Neural cell (in vitro differentiated cells): ENCODE measurements around the gene MVB12A.

ENCODE experiments used
- EZH2 ChIP-seq: fragments of 200-600, 300-800 bp; shearing (Covaris generic), sonication (generic); IDR thresholded peaks from 2 replicates; pipeline ENCODE4 v1.6.1; 2014; ENCODE audit warnings: antibody characterized with exemption, low read length, borderline replicate concordance, mild to moderate bottlenecking; ENCODE audit not compliant: insufficient read depth, poor library complexity, severe bottlenecking
- TAF1 ChIP-seq: IDR thresholded peaks from 2 replicates; pipeline ENCODE4 v1.6.1; 2012; ENCODE audit warnings: low read depth
- TF ChIP-seq, protein P1 (sequence below): fragments of 450-650 bp; IDR thresholded peaks from 2 replicates; pipeline ENCODE4 v1.5.1; 2014; ENCODE audit warnings: antibody characterized with exemption, mild to moderate bottlenecking, moderate library complexity; ENCODE audit not compliant: poor library complexity, severe bottlenecking
- TF ChIP-seq, protein P2 (sequence below): IDR thresholded peaks from 2 replicates; pipeline ENCODE4 v1.6.1; 2012; ENCODE audit warnings: borderline replicate concordance

DNA sequence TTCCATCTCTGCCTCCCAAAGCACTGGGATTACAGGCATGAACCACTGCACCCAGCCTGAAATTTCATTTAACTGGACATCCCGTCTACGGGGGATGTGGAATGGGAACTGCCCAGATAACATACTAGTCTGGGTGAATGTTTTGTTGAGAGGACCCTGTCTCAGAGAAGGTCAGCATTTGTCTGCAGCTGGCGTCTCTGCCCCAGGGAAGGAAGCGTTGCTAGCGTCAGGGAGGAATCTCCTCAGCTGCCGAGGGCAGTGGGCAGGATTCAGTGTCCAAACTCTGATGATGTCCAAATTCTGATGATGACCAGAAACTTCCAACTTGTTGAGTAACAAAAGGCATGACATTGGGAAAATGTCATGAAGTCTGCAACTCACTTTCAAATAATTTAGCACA is 37.8 kb downstream of the MVB12A start:
- TF ChIP-seq, protein P1, sequence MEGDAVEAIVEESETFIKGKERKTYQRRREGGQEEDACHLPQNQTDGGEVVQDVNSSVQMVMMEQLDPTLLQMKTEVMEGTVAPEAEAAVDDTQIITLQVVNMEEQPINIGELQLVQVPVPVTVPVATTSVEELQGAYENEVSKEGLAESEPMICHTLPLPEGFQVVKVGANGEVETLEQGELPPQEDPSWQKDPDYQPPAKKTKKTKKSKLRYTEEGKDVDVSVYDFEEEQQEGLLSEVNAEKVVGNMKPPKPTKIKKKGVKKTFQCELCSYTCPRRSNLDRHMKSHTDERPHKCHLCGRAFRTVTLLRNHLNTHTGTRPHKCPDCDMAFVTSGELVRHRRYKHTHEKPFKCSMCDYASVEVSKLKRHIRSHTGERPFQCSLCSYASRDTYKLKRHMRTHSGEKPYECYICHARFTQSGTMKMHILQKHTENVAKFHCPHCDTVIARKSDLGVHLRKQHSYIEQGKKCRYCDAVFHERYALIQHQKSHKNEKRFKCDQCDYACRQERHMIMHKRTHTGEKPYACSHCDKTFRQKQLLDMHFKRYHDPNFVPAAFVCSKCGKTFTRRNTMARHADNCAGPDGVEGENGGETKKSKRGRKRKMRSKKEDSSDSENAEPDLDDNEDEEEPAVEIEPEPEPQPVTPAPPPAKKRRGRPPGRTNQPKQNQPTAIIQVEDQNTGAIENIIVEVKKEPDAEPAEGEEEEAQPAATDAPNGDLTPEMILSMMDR, result no peak
- no peak for TF ChIP-seq EZH2
- TF ChIP-seq TAF1, result no peak
- TF ChIP-seq, protein P2, sequence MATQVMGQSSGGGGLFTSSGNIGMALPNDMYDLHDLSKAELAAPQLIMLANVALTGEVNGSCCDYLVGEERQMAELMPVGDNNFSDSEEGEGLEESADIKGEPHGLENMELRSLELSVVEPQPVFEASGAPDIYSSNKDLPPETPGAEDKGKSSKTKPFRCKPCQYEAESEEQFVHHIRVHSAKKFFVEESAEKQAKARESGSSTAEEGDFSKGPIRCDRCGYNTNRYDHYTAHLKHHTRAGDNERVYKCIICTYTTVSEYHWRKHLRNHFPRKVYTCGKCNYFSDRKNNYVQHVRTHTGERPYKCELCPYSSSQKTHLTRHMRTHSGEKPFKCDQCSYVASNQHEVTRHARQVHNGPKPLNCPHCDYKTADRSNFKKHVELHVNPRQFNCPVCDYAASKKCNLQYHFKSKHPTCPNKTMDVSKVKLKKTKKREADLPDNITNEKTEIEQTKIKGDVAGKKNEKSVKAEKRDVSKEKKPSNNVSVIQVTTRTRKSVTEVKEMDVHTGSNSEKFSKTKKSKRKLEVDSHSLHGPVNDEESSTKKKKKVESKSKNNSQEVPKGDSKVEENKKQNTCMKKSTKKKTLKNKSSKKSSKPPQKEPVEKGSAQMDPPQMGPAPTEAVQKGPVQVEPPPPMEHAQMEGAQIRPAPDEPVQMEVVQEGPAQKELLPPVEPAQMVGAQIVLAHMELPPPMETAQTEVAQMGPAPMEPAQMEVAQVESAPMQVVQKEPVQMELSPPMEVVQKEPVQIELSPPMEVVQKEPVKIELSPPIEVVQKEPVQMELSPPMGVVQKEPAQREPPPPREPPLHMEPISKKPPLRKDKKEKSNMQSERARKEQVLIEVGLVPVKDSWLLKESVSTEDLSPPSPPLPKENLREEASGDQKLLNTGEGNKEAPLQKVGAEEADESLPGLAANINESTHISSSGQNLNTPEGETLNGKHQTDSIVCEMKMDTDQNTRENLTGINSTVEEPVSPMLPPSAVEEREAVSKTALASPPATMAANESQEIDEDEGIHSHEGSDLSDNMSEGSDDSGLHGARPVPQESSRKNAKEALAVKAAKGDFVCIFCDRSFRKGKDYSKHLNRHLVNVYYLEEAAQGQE, result no peak
